ENCODE data around the gene CDH24. TPM values are rescaled to one million over a fixed set of nuclear protein-coding genes. Genes with fewer than 3 reads are reported as not detected.

CDH24 gene
- total and polyA plus RNA-seq, 2 experiments from 2014 or later, result 4.4 to 17.8 TPM

GRCh38 chr14:23056145-23056955 lies 970 bp downstream of the CDH24 start:
- peaks cover 21% of the 10 kb centered on the region for H3F3A ChIP-seq (replicated peaks; ENCODE audit: low read depth)
- no peaks in the 10 kb centered on the region for H3K79me2 ChIP-seq (replicated peaks; ENCODE audit: insufficient read depth)
- H2AFZ ChIP-seq, result peak overlapping the region; percentile 90
- H3K4me3 ChIP-seq, result peak overlapping the region; percentile 86
- no peak overlapping the region for H3K27ac ChIP-seq (ENCODE audit: low read depth)
- Mint-ChIP-seq H3K9me3 (no peaks in the 10 kb centered on the region), H3K36me3 (ENCODE audit: low read depth) (peaks cover 42% of the 10 kb centered on the region), H3K4me1 (peaks cover 17% of the 10 kb centered on the region), H3K27ac (no peak overlapping the region), H3K27me3 (ENCODE audit: insufficient read depth, low read depth, poor library complexity) (peaks cover 18% of the 10 kb centered on the region), H3K4me3 (peak overlapping the region; percentile 73)
- peaks cover 6% of the 10 kb centered on the region; the same call in 1 of the 2 replicates for H4K20me1 ChIP-seq (replicated peaks; ENCODE audit: insufficient read depth)
- ATAC-seq (peak; percentile 64), DNase-seq (ENCODE audit: low spot score) (peak; percentile 87)
- peak overlapping the region; percentile 98 for H3K4me2 ChIP-seq
- peaks cover 14% of the 10 kb centered on the region; the same call in 1 of the 2 replicates for H3K4me1 ChIP-seq (ENCODE audit: insufficient read depth)
- peaks cover 10% of the 10 kb centered on the region for H3K36me3 ChIP-seq (ENCODE audit: insufficient read depth)
- TF ChIP-seq EZH2phosphoT487 (IDR thresholded peaks at IDR 0.05; ENCODE audit: unreplicated experiment) (no peak), CTCF (conservative IDR thresholded peaks at IDR 0.05; ENCODE audit: low read depth in 2 of 2) (peak; percentile 81 to 84), NANOG (IDR thresholded peaks at IDR 0.05; ENCODE audit: borderline replicate concordance) (no peak), POLR2AphosphoS5 (IDR thresholded peaks at IDR 0.05; ENCODE audit: low read depth) (no peak), ZNF331 (CRISPR knock-in tag; IDR thresholded peaks at IDR 0.05; ENCODE audit: low read depth) (no peak), STAT1 (IDR thresholded peaks at IDR 0.05; ENCODE audit: unreplicated experiment) (no peak), JUNB (IDR thresholded peaks at IDR 0.05; ENCODE audit: unreplicated experiment) (no peak), ETS1 (IDR thresholded peaks at IDR 0.05) (no peak)
- no peaks in the 10 kb centered on the region for H3K9me2 ChIP-seq (ENCODE audit: insufficient read depth)
- peaks cover 4% of the 10 kb centered on the region; the same call in 1 of the 2 replicates for H3K27me3 ChIP-seq (ENCODE audit: insufficient read depth)

- peaks cover 18% of the 10 kb centered on the region for H3K27me3 Mint-ChIP-seq (ENCODE audit: insufficient read depth, low read depth, poor library complexity)
- H3K4me1 ChIP-seq (ENCODE audit: insufficient read depth), result peaks cover 14% of the 10 kb centered on the region; the same call in 1 of the 2 replicates
- H3K4me1 Mint-ChIP-seq, result peaks cover 15% of the 10 kb centered on the region
- H3K36me3 ChIP-seq (ENCODE audit: insufficient read depth), result peaks cover 6% of the 10 kb centered on the region
- H3K4me3 Mint-ChIP-seq, result peak overlapping the region; percentile 73
- H3K9me3 Mint-ChIP-seq, result no peaks in the 10 kb centered on the region
- H3K79me2 ChIP-seq (replicated peaks; ENCODE audit: insufficient read depth), result no peaks in the 10 kb centered on the region
- peaks cover 17% of the 10 kb centered on the region for H3F3A ChIP-seq (replicated peaks; ENCODE audit: low read depth)
- no peak for ATAC-seq
- H3K9me2 ChIP-seq (ENCODE audit: insufficient read depth), result no peaks in the 10 kb centered on the region
- H4K20me1 ChIP-seq (replicated peaks; ENCODE audit: insufficient read depth), result peaks cover 6% of the 10 kb centered on the region; the same call in 1 of the 2 replicates
- peaks cover 4% of the 10 kb centered on the region; the same call in 1 of the 2 replicates for H3K27me3 ChIP-seq (ENCODE audit: insufficient read depth)
- no peak for DNase-seq (ENCODE audit: low spot score)
- no peak overlapping the region for H3K27ac ChIP-seq (ENCODE audit: low read depth)
- H2AFZ ChIP-seq, result no peak overlapping the region
- peak overlapping the region; percentile 98 for H3K4me2 ChIP-seq
- no peak overlapping the region for H3K27ac Mint-ChIP-seq
- peaks cover 35% of the 10 kb centered on the region for H3K36me3 Mint-ChIP-seq (ENCODE audit: low read depth)
- peak overlapping the region; percentile 86; the same call in 1 of the 2 replicates for H3K4me3 ChIP-seq
- no peak for TF ChIP-seq POLR2AphosphoS5 (IDR thresholded peaks at IDR 0.05; ENCODE audit: low read depth)
- no peak for TF ChIP-seq ZNF462 (CRISPR knock-in tag; IDR thresholded peaks at IDR 0.05)
Observed at GRCh38 chr14:23055621-23056144, 1.6 kb downstream of the CDH24 start.
